Endothelial cell of coronary artery (primary cell): ENCODE data around the gene SOX1. TPM values are rescaled to one million over a fixed set of nuclear protein-coding genes. Genes with fewer than 3 reads are reported as not detected.

ENCODE experiments used
- total RNA-seq: library from RNA; depleted of rRNA; stranded (reverse); fragments of >200 nt; gene quantifications from 2 replicates; pipeline ENCODE4 v1.2.3, GENCODE V29; 2014

Gene SOX1
- not detected in 2 replicates for total RNA-seq

DNA sequence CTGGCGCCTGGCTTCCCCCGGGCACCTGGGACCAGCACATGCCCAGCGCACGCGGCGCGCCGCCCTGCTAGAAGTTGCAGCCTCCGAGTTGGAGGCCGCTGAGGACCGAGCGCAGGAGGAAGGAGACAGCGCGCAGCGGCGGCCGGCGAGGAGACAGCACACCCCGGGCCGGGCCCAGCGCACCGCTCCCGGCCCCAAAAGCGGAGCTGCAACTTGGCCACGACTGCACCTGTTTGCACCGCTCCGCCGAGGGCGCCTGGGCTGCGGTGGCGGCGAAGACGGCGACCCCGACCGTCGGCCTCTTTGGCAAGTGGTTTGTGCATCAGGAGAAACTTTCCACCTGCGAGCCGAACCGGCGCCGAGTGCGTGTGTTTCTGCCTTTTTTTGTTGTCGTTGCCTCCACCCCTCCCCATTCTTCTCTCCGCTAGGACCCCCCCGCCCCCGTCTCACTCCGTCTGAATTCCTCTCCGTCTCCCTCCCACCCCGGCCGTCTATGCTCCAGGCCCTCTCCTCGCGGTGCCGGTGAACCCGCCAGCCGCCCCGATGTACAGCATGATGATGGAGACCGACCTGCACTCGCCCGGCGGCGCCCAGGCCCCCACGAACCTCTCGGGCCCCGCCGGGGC lies at the start of gene SOX1:
Gene SOX1, plus strand, starts transcription at position 34 of the 626 bp plus-strand sequence. Its CDS starts 510 bp downstream, at position 544.

